HG03196 (cell line): ENCODE results near the gene MIPEP.
"Not testable (repeated sequence)": the region's sequence is repeated elsewhere in the genome, so short reads cannot be mapped to it uniquely, and the experiment has no call there.

ENCODE experiments used
- ATAC-seq: cut with Tn5 transposase; IDR thresholded peaks from one replicate; pipeline ENCODE4 v1.9.1; 2021; ENCODE audit not compliant: unreplicated experiment

Gene MIPEP

GRCh38 chr13:23778002-23778652 is 111.1 kb downstream of the MIPEP start:
- no peak for ATAC-seq

- peak; percentile 22 for ATAC-seq
Measured at GRCh38 chr13:23777575-23777870, 111.7 kb downstream of the MIPEP start.

- ATAC-seq, result peak; percentile 96
Measured at GRCh38 chr13:23776698-23777574, 112.3 kb downstream of the MIPEP start.

DNA sequence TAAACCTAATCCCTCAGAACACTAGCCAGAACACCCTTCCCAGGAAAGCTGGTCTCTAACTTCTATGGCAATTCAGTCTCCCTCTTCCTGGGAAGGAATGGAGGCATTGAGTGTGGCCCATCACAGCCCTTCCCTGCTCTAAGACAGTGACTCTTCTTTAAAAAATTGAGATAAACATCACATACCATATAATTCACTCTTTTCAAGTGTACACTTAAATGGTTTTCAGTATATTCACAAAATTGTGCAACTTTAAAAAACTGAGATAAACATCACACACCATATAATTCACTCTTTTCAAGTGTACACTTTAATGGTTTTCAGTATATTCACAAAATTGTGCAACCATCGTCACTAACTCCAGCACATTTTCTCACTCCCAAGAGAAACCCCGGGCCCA is 116.5 kb downstream of the MIPEP start:
- no peak for ATAC-seq

GRCh38 chr13:23771956-23772355 is 117.2 kb downstream of the MIPEP start:
- ATAC-seq, result no peak

DNA sequence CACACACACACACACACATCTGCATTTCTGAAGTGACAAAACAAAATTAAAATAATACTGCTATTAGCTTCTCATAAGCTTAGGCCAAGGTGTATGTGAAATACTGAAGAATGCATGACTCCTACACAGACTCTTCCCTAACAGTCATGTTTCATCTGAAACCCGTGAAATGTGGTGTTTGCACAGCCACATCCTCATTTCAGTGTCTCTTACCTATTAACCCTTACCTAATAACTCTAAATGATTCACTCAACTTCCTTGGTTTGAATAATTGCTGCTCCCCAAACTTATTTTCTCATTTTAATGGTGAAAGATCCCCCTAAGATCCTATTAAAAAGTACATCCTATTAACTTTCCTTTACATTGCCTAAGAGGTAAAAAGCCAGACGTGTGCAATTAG is 117.6 kb downstream of the MIPEP start:
- ATAC-seq, result peak; percentile 90

DNA sequence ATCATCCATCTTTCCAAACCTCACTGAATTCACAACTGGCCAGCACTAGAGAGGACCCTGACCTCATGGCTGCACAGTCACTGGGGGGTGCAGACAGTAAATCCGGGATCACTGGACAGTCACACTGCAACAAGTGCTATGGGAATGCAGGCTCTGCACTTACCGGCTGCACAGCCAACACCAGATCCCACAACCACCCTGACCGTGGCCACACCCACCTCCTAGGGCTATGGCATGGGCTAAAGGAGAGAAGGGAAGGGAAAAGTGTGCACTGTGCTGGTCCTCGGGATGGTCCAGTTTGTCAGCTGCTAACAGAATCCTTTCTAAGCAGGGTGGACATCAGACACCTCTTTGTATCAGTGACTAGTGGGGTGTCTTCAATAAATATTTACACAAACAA is 118.2 kb downstream of the MIPEP start:
- no peak for ATAC-seq

GRCh38 chr13:23770428-23770827 is 118.8 kb downstream of the MIPEP start:
- ATAC-seq, result no peak

- no peak for ATAC-seq
Measured at GRCh38 chr13:23769401-23769800, 119.8 kb downstream of the MIPEP start.

GRCh38 chr13:23767838-23768237 is 121.4 kb downstream of the MIPEP start:
- no peak for ATAC-seq

DNA sequence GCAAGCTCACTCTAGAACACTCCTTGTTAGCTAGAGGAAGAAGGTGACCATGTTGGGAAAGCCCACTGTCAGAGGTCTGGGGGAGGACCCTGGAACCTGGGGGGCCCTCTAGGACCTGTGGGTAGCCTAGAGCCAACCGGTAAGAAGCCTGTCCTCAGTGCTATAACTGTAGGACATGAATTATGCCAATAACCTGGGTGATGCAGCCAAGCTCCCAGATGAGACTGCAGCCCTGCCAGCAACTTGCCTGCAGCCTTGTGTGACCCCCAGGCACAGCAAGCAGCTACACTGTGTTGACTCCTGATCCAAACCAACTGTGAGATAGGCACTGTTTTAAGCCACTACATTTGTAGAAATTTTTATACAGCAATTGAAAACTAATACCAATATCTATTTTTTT is 122.3 kb downstream of the MIPEP start:
- no peak for ATAC-seq

GRCh38 chr13:23766283-23766682 is 122.9 kb downstream of the MIPEP start:
- ATAC-seq, result no peak

DNA sequence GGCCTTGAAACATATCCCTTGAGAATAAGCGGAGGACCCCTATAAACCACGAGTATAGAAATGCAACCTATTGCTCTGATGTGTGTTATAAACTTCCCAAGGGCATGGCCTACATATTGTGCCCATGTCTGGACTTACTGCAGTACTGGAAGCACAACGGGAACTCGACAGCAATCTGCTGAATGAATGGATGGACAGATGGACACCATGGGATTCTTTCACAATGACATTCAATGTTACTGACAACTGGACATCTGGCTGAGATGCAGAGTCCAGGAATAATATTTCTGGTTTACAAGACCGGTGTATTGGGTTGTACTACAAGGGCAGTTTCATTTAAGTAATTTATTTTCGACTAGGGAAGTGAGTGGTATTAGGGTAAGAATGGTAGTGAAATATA is 123.7 kb downstream of the MIPEP start:
- ATAC-seq, result no peak

GRCh38 chr13:23763318-23763717 is 125.9 kb downstream of the MIPEP start:
- no peak for ATAC-seq

- ATAC-seq, result not testable (repeated sequence)
Measured at GRCh38 chr13:23761760-23762159, 127.4 kb downstream of the MIPEP start.

- ATAC-seq, result no peak
Measured at GRCh38 chr13:23760000-23760399, 129.2 kb downstream of the MIPEP start.

- no peak for ATAC-seq
Measured at GRCh38 chr13:23758798-23759527, 130.2 kb downstream of the MIPEP start.

GRCh38 chr13:23754997-23755396 is 134.2 kb downstream of the MIPEP start:
- ATAC-seq, result no peak

DNA sequence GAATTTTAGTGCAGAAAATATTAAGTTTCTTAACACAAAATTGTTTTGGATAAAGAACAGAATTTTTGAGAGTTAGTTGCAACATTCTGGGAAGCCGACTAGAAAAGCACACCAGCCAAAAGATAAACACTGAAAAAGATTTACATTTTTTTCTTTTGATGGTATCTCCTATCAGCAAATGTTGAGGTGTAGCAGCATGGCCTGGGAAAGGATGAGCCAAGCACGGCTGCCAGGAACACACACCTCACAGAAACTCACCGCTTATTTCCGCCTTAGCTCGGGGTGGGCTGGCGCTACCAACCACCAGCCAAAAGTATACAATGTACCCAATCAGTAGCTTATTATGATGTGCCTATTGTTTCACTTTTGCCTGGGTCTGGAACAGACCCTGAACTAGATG is 134.7 kb downstream of the MIPEP start:
- ATAC-seq, result no peak

GRCh38 chr13:23753458-23753857 is 135.7 kb downstream of the MIPEP start:
- no peak for ATAC-seq

DNA sequence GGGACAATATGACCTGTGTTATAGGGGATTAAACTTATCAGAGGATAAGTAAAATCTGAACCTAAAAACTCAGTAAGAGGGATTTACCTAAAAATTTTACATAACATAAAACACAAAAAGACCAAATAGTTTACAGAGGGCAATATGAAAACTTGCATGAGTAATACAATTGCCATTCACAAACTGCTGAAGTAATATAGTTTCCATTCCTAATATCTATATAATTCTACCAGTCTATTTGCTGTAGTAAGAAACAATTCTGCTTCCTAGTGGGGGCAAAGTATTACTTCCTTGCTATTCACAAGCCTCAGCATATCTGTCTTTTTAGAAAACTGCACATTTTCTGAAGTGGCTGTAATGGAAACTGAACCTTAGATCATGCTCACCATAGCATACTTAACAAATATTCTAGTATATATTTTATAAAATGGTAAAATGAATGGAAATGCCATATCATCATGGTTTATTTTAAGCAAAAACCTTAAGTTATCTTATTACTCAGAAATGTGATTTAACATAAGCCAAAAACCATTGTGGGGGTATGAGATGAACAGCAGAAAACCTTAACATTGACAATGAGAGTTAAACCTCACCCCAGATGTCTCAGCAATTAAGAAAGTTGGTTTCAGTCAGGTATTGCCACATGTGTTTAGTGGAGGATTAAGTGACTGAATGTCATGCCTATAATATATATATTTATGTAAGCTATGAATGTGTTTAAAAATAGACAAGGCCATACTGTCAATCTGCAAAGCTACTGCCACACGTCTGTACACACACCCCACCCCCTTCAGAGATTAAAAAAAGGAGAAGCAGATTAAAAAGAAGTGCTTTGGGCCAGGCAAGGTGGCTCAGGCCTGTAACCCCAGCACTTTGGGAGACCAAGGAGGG is 136.8 kb downstream of the MIPEP start:
- peak; percentile 53 for ATAC-seq
